GM21737 (cell line): Measurements from ENCODE around the gene PCDHGA4.
A peak's percentile ranks its signal among the peaks of the same experiment; 100 is the strongest.
"Not testable (repeated sequence)": the region's sequence is repeated elsewhere in the genome, so short reads cannot be mapped to it uniquely, and the experiment has no call there.

Source experiments
- ATAC-seq: cut with Tn5 transposase; IDR thresholded peaks from one replicate; pipeline ENCODE4 v1.9.1; 2021; ENCODE audit warnings: mild to moderate bottlenecking, moderate library complexity; ENCODE audit not compliant: unreplicated experiment

The PCDHGA4 gene

GRCh38 chr5:141382469-141383294 lies 27.9 kb downstream of the PCDHGA4 start, which contains the start of gene PCDHGA7:
Gene PCDHGA7 (plus strand): TSS chr5:141382742. CDS start chr5:141382900, 158 bp downstream.
- no peak for ATAC-seq

- ATAC-seq = no peak
These were observed 28.5 kb downstream of the PCDHGA4 start for GRCh38 chr5:141383345-141383744.

- ATAC-seq = no peak
These were observed 29.8 kb downstream of the PCDHGA4 start for GRCh38 chr5:141384471-141385267.

- not testable (repeated sequence) for ATAC-seq
These were observed 32.9 kb downstream of the PCDHGA4 start, which contains the start of gene PCDHGB4 for GRCh38 chr5:141387557-141388311. Gene PCDHGB4 (plus strand): TSS chr5:141387698. CDS start chr5:141387885, 187 bp downstream.

GRCh38 chr5:141388661-141389060 lies 33.8 kb downstream of the PCDHGA4 start:
- ATAC-seq = no peak

GRCh38 chr5:141389153-141390042 lies 34.6 kb downstream of the PCDHGA4 start:
- ATAC-seq = no peak

GRCh38 chr5:141392429-141393198 lies 37.8 kb downstream of the PCDHGA4 start, which contains the start of gene PCDHGA8:
Gene PCDHGA8 (plus strand): TSS chr5:141392633. CDS start chr5:141392814, 181 bp downstream.
- no peak for ATAC-seq

- ATAC-seq = no peak
These were observed 38.4 kb downstream of the PCDHGA4 start for GRCh38 chr5:141393267-141393666.

- ATAC-seq = not testable (repeated sequence)
These were observed 39.8 kb downstream of the PCDHGA4 start for GRCh38 chr5:141394401-141395187.

- peak; percentile 88 for ATAC-seq
These were observed 43.1 kb downstream of the PCDHGA4 start, which contains the start of gene PCDHGB5 for GRCh38 chr5:141397756-141398551. Gene PCDHGB5 (plus strand): TSS chr5:141397947. CDS start chr5:141398128, 181 bp downstream.

GRCh38 chr5:141398608-141399007 lies 43.8 kb downstream of the PCDHGA4 start:
- ATAC-seq = no peak

- ATAC-seq = no peak
These were observed 44.9 kb downstream of the PCDHGA4 start for GRCh38 chr5:141399555-141400258.

- no peak for ATAC-seq
These were observed 47.9 kb downstream of the PCDHGA4 start, which contains the start of gene PCDHGA9 for GRCh38 chr5:141402553-141403243. Gene PCDHGA9 (plus strand): TSS chr5:141402778. CDS start chr5:141402953, 175 bp downstream.

GRCh38 chr5:141403387-141403786 lies 48.6 kb downstream of the PCDHGA4 start:
- ATAC-seq = no peak
